B cell (primary cell): Measurements from ENCODE around the gene CPED1. TPM values are rescaled to one million over a fixed set of nuclear protein-coding genes. Genes with fewer than 3 reads are reported as not detected.

Source experiments
- ATAC-seq: fragments of 200-7000 bp; cut with Tn5 transposase; one replicate; pipeline ENCODE4 v1.10.0; 2021; ENCODE audit warnings: low read depth, mild to moderate bottlenecking, moderate number of reproducible peaks, moderate library complexity
- CTCF ChIA-PET: fragments of 350-600 bp; sonication (Branson Sonifier 250); formaldehyde crosslinking; loops from one replicate; lab custom pipeline; 2021; ENCODE audit warnings: antibody characterized with exemption, inconsistent platforms; lab: Charles Lee
- POLR2A ChIA-PET: fragments of 350-600 bp; sonication (Branson Sonifier 250); formaldehyde crosslinking; loops from one replicate; lab custom pipeline; 2021; ENCODE audit warnings: antibody characterized with exemption; lab: Charles Lee
- DNase-seq: peaks from one replicate; pipeline ENCODE4 v3.0.0; 2013
- H2AFZ ChIP-seq: 2 replicates; pipeline ENCODE4 v1.6.1; 2012; ENCODE audit warnings: mild to moderate bottlenecking, low read depth, low read length; ENCODE audit not compliant: insufficient read depth, poor library complexity, severe bottlenecking
- H3K27ac ChIP-seq, 2 donors: 1 replicate in 1 of 2; 2 replicates in 1 of 2; pipeline ENCODE4 v1.5.1; 2012 to 2013; ENCODE audit warnings: low read length in 2 of 2, mild to moderate bottlenecking in 2 of 2, moderate library complexity in 1 of 2
- H3K27me3 ChIP-seq, 4 experiments: fragments of 200-600 bp in 1 of 4; sonication (generic) in 1 of 4; replicated peaks in 1 of 4; 1 replicate in 2 of 4; 2 replicates in 2 of 4; pipeline versions ENCODE4 v1.6.1 to v1.7.0; 2013 to 2016; ENCODE audit warnings: low read length in 3 of 4, mild to moderate bottlenecking in 2 of 4, mixed read lengths in 1 of 4, moderate library complexity in 1 of 4; ENCODE audit not compliant: insufficient read depth in 4 of 4, control insufficient read depth in 3 of 4; ENCODE audit errors: control extremely low read depth in 1 of 4
- H3K36me3 ChIP-seq, 2 experiments: replicated peaks in 1 of 2; 1 replicate in 1 of 2; 2 replicates in 1 of 2; pipeline versions ENCODE4 v1.6.1 to v1.7.1; 2013; ENCODE audit warnings: low read length in 1 of 2; ENCODE audit not compliant: insufficient read depth in 2 of 2, control insufficient read depth in 1 of 2; ENCODE audit errors: control extremely low read depth in 1 of 2, extremely low read depth in 1 of 2
- H3K4me1 ChIP-seq, 2 donors: fragments of 200-600 bp in 1 of 2; sonication (generic) in 1 of 2; 1 replicate in 1 of 2; 2 replicates in 1 of 2; pipeline versions ENCODE4 v1.5.1 to v1.6.1; 2013 to 2017; ENCODE audit warnings: low read length in 2 of 2; ENCODE audit not compliant: control insufficient read depth in 2 of 2, insufficient read depth in 2 of 2
- H3K4me2 ChIP-seq: replicated peaks from 2 replicates; pipeline ENCODE3; 2012; ENCODE audit warnings: mild to moderate bottlenecking, low read depth, low read length; ENCODE audit not compliant: poor library complexity, severe bottlenecking
- H3K4me3 ChIP-seq, 5 experiments: fragments of 200-600 bp in 1 of 5; sonication (generic) in 1 of 5; 1 replicate in 3 of 5; 2 replicates in 2 of 5; pipeline versions ENCODE4 v1.5.1 to v1.7.0; 2011 to 2016; ENCODE audit warnings: low read length in 4 of 5, mild to moderate bottlenecking in 4 of 5, low read depth in 2 of 5, control low read depth in 1 of 5, moderate library complexity in 1 of 5; ENCODE audit not compliant: insufficient read depth in 1 of 5; ENCODE audit errors: control extremely low read depth in 1 of 5, extremely low read depth in 1 of 5
- H3K79me2 ChIP-seq: fragments of 200-600 bp; sonication (generic); one replicate; pipeline ENCODE4 v1.6.0; 2016; ENCODE audit warnings: low read length; ENCODE audit not compliant: control insufficient read depth, insufficient read depth
- H3K9ac ChIP-seq: fragments of 200-600 bp; sonication (generic); 2 replicates; pipeline ENCODE4 v1.6.1; 2017; ENCODE audit warnings: mild to moderate bottlenecking, low read length, moderate library complexity
- H3K9me3 ChIP-seq, 3 donors: one replicate each; pipeline versions ENCODE4 v1.6.1 to v1.7.1; 2013; ENCODE audit warnings: low read length in 2 of 3; ENCODE audit not compliant: control insufficient read depth in 2 of 3, insufficient read depth in 1 of 3; ENCODE audit errors: control extremely low read depth in 1 of 3
- H4K20me1 ChIP-seq: 2 replicates; pipeline ENCODE4 v1.6.0; 2012; ENCODE audit warnings: mild to moderate bottlenecking, low read length; ENCODE audit not compliant: insufficient read depth, control insufficient read depth, poor library complexity, severe bottlenecking
- H3K27ac Mint-ChIP-seq: one replicate; pipeline ENCODE4 v1.8.0; 2021; ENCODE audit warnings: mixed read lengths
- H3K27me3 Mint-ChIP-seq: one replicate; pipeline ENCODE4 v1.8.0; 2021; ENCODE audit warnings: mixed read lengths
- H3K4me1 Mint-ChIP-seq: one replicate; pipeline ENCODE4 v1.8.0; 2021; ENCODE audit warnings: mixed read lengths
- H3K4me3 Mint-ChIP-seq: one replicate; pipeline ENCODE4 v1.8.0; 2021; ENCODE audit warnings: mixed read lengths
- H3K9me3 Mint-ChIP-seq: one replicate; pipeline ENCODE4 v1.8.0; 2022; ENCODE audit warnings: mixed read lengths; ENCODE audit not compliant: insufficient read depth
- CTCF ChIP-seq: fragments of 200-600 bp; IDR thresholded peaks from one replicate; pipeline ENCODE4 v1.8.0; 2022; ENCODE audit warnings: antibody characterized with exemption, mild to moderate bottlenecking
- EZH2 ChIP-seq: IDR thresholded peaks from 2 replicates; pipeline ENCODE4 v1.6.1; 2012; ENCODE audit warnings: borderline replicate concordance, low read depth, mild to moderate bottlenecking, moderate library complexity, low read length; ENCODE audit not compliant: insufficient read depth, poor library complexity, severe bottlenecking
- WGBS: methylation state at CpG from one replicate; pipeline ENCODE4 v1.1.5; 2013; ENCODE audit warnings: missing lambda C conversion rate; ENCODE audit not compliant: insufficient coverage; 5-methylcytosine and 5-hydroxymethylcytosine counted together
- intact Hi-C: fragments of 100-400 bp; cut with micrococcal nuclease; formaldehyde crosslinking; loops from one replicate; pipeline ENCODE4 v1.10.0; 2022
- polyA plus RNA-seq: library from polyadenylated mRNA; depleted of rRNA; stranded (reverse); fragments of >200 nt; gene quantifications from 2 replicates; pipeline ENCODE4 v1.2.3, GENCODE V29; 2012
- total RNA-seq, 2 donors: library from RNA; stranded (reverse); fragments of 120-200 nt in 1 of 2; gene quantifications; 1 replicate in 1 of 2; 2 replicates in 1 of 2; pipeline versions ENCODE4 v1.2.3 to v1.2.4, GENCODE V29; 2013 to 2022

CPED1 gene
- total and polyA plus RNA-seq, 2 donors (not counting 1 experiment from before 2014, with no cell fraction given): 0.44 to 3.8 TPM

- peaks cover 9% of the 10 kb centered on the region for H4K20me1 ChIP-seq
- H3K27me3 ChIP-seq: no peaks in the 10 kb centered on the region
- H3K9me3 ChIP-seq: no peaks in the 10 kb centered on the region
- H3K36me3 ChIP-seq: peaks cover 1 to 2% of the 10 kb centered on the region in 2 experiments
- Mint-ChIP-seq H3K27me3 (peaks cover 3% of the 10 kb centered on the region), H3K9me3 (no peaks in the 10 kb centered on the region), H3K27ac (no peak overlapping the region), H3K4me1 (peaks cover 20% of the 10 kb centered on the region), H3K4me3 (peak overlapping the region; percentile 40)
- DNase-seq (no peak), ATAC-seq (no peak)
- H3K4me2 ChIP-seq: no peak overlapping the region
- H3K79me2 ChIP-seq: peaks cover 19% of the 10 kb centered on the region
- H2AFZ ChIP-seq: no peak overlapping the region
- POLR2A ChIA-PET: no interaction called here
- no peak overlapping the region for H3K27ac ChIP-seq
- H3K9ac ChIP-seq: no peak overlapping the region
- CTCF ChIA-PET: interaction anchor here (1.2 kb wide), 1 partner anchor 156 kb away, joined by 4 read pairs; no protein-coding TSS in a partner anchor
- intact Hi-C loops: no loop called here
- peaks cover 14 to 15% of the 10 kb centered on the region in 2 donors for H3K4me1 ChIP-seq
- TF ChIP-seq CTCF (no peak), EZH2 (no peak)
- H3K4me3 ChIP-seq: no peak overlapping the region
These were observed 40.5 kb upstream of the CPED1 start for GRCh38 chr7:120947980-120948379.

GRCh38 chr7:120949393-120949911, 39.1 kb upstream of the CPED1 start:
- Histone ChIP-seq H3K4me2 (peak overlapping the region; percentile 83), H3K36me3 (peaks cover 5 to 16% of the 10 kb centered on the region in 2 experiments), H2AFZ (peak overlapping the region; percentile 86), H3K27ac (no peak overlapping the region), H3K4me1 (peaks cover 14 to 15% of the 10 kb centered on the region in 2 donors), H3K27me3 (no peaks in the 10 kb centered on the region), H3K9ac (peak overlapping the region; percentile 89), H3K4me3 (peak overlapping the region; percentile 62 to 99 (median 83)), H4K20me1 (peaks cover 11% of the 10 kb centered on the region), H3K79me2 (peaks cover 33% of the 10 kb centered on the region), H3K9me3 (no peaks in the 10 kb centered on the region)
- Mint-ChIP-seq H3K27ac (no peak overlapping the region), H3K27me3 (peaks cover 3% of the 10 kb centered on the region), H3K9me3 (no peaks in the 10 kb centered on the region), H3K4me3 (peak overlapping the region; percentile 99), H3K4me1 (peaks cover 20% of the 10 kb centered on the region)
- no peak for ATAC-seq
- no peak for DNase-seq
- WGBS: no CpG with 5 or more reads among the region's 8 CpGs
- intact Hi-C loops: no loop called here
- TF ChIP-seq EZH2 (no peak), CTCF (no peak)
- ChIA-PET CTCF (no interaction called here), POLR2A (no interaction called here)
